SK-N-MC (cell line): ENCODE results near the gene DPF3.

Source experiments
- DNase-seq: peaks from one replicate; pipeline ENCODE4 v3.0.0-alpha.2; 2011; ENCODE audit warnings: low read depth, low spot score
- H3K27ac ChIP-seq: fragments of 200-600 bp; sonication (generic); 2 replicates; pipeline ENCODE4 v1.5.1; 2016; ENCODE audit warnings: mixed run types
- H3K36me3 ChIP-seq: fragments of 200-600 bp; sonication (generic); 2 replicates; pipeline ENCODE4 v1.6.1; 2017; ENCODE audit warnings: antibody characterized with exemption, low read length, mixed read lengths; ENCODE audit not compliant: insufficient read depth
- H3K4me3 ChIP-seq: fragments of 200-600 bp; sonication (generic); 2 replicates; pipeline ENCODE4 v1.5.1; 2016
- H3K9ac ChIP-seq: fragments of 200-600 bp; sonication (generic); 2 replicates; pipeline ENCODE4 v1.8.0; 2017; ENCODE audit warnings: mixed run types, mixed read lengths; ENCODE audit not compliant: insufficient read length
- H3K9me3 ChIP-seq: fragments of 200-600 bp; sonication (generic); 2 replicates; pipeline ENCODE4 v1.6.1; 2017; ENCODE audit warnings: low read depth, mild to moderate bottlenecking, antibody characterized with exemption, low read length, moderate library complexity, mixed read lengths
- EZH2 ChIP-seq: fragments of 200-600 bp; sonication (generic); IDR thresholded peaks from one replicate; pipeline ENCODE4 v1.6.1; 2017; ENCODE audit warnings: antibody characterized with exemption
- FOXP2 ChIP-seq: optimal IDR thresholded peaks from 2 replicates; pipeline ENCODE3; 2011; ENCODE audit warnings: mild to moderate bottlenecking, moderate library complexity; ENCODE audit not compliant: insufficient read depth; ENCODE audit errors: extremely low read length, control extremely low read depth
- POLR2AphosphoS5 ChIP-seq: IDR thresholded peaks from 2 replicates; pipeline ENCODE4 v1.6.1; 2012; ENCODE audit warnings: mild to moderate bottlenecking, low read depth, low read length, borderline replicate concordance

DPF3 gene

DNA sequence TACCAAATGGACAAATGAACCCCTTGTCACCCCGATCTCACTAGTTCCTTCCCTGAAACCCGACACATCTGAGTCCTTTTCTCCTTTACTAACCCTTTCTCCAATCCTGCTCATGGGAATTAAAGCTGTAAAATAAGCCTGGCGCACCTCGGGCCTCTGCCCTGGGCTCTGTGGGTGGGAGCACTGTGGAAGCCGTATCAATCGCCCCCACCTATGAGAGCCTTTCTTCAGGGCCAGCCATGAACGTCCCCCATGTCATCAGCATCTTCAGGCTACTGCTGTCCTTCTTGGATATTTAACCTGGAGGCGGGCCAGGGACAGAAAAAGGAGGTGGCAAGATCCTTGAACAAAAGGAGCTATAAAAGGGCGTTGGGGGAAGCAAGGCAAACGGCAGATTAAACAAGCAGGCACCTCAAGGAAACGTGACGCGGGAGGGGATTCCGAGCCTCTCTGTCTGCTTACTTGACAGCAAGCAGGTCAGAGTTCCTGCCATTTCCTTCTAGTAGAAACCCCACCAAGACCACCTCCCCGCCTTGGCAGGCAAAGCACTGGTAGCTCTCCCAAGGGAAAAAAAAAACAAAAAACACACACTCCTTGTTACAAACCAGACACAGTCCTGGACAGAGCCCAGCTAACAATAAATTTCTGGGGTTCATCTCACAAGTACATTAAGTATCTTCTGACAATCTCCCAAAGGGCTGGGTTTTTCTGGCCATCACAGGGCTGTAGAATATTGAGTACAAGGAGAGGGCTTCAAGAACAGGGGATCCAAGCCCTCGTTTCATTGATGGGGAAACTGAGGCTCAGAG lies 62.9 kb downstream of the DPF3 start:
- DNase-seq, result no peak
- H3K4me3 ChIP-seq, result no peak overlapping the region
- TF ChIP-seq FOXP2 (no peak), POLR2AphosphoS5 (no peak), EZH2 (no peak)
- H3K36me3 ChIP-seq, result no peaks in the 10 kb centered on the region
- no peak overlapping the region for H3K9ac ChIP-seq
- no peaks in the 10 kb centered on the region for H3K9me3 ChIP-seq
- H3K27ac ChIP-seq, result no peak overlapping the region

- H3K9ac ChIP-seq, result no peak overlapping the region
- H3K36me3 ChIP-seq, result no peaks in the 10 kb centered on the region
- no peak overlapping the region for H3K4me3 ChIP-seq
- no peak overlapping the region for H3K27ac ChIP-seq
- no peak for DNase-seq
- TF ChIP-seq FOXP2 (no peak), POLR2AphosphoS5 (no peak), EZH2 (no peak)
- H3K9me3 ChIP-seq, result no peaks in the 10 kb centered on the region
Measured at GRCh38 chr14:72830356-72830755, 63.5 kb downstream of the DPF3 start.

DNA sequence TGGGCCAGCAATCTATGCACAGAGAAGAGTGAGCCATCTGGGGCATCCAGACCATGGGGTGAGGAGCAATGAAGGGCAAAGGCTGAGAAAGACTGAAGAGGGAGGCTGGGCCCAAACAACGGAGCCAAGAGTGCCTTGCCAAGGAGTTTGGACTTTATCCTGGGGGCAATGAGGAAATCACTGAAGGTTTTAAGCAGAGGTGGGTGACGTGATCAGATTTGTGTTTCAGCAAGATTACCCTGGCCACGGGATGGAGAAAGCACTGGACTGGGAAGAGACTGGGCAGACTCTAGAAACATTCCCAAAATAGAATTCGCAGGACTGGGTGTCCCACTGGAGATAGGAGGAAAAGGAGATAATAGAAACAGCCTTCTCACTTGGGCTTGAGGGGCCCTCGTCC lies 65.3 kb downstream of the DPF3 start:
- Histone ChIP-seq H3K36me3 (no peaks in the 10 kb centered on the region), H3K9me3 (no peaks in the 10 kb centered on the region), H3K4me3 (no peak overlapping the region), H3K9ac (no peak overlapping the region), H3K27ac (no peak overlapping the region)
- DNase-seq, result no peak
- no peak for TF ChIP-seq POLR2AphosphoS5
- no peak for TF ChIP-seq EZH2
- TF ChIP-seq FOXP2, result no peak

GRCh38 chr14:72826039-72826438 lies 67.9 kb downstream of the DPF3 start:
- Histone ChIP-seq H3K4me3 (no peak overlapping the region), H3K9ac (no peak overlapping the region), H3K27ac (no peak overlapping the region), H3K9me3 (no peaks in the 10 kb centered on the region), H3K36me3 (no peaks in the 10 kb centered on the region)
- no peak for TF ChIP-seq POLR2AphosphoS5
- no peak for TF ChIP-seq FOXP2
- no peak for TF ChIP-seq EZH2
- DNase-seq, result no peak

DNA sequence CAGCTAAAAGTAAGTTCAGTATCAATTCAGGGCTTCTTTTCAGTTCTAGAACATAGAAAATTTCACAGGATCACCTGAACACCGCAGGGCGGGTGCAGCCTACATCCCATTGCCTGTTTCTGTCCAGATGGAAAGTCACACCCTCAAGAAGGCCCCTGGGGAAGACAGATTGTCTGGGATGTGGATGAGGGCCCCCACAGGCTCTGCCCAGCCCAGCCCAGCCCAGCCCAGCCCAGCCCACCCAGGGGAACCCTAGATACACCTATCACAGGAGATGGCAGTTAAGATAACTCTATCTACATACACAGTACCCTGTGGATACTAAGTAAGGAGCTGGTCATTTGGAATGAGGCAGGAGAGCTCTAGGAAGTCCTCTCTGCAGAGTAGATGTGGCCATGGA lies 68.4 kb downstream of the DPF3 start:
- Histone ChIP-seq H3K4me3 (no peak overlapping the region), H3K27ac (no peak overlapping the region), H3K9me3 (no peaks in the 10 kb centered on the region), H3K9ac (no peak overlapping the region), H3K36me3 (no peaks in the 10 kb centered on the region)
- DNase-seq, result no peak
- TF ChIP-seq POLR2AphosphoS5 (no peak), EZH2 (no peak), FOXP2 (no peak)

- Histone ChIP-seq H3K9ac (no peak overlapping the region), H3K4me3 (no peak overlapping the region), H3K27ac (no peak overlapping the region), H3K36me3 (no peaks in the 10 kb centered on the region), H3K9me3 (no peaks in the 10 kb centered on the region)
- no peak for DNase-seq
- no peak for TF ChIP-seq POLR2AphosphoS5
- no peak for TF ChIP-seq EZH2
- TF ChIP-seq FOXP2, result no peak
Measured at GRCh38 chr14:72824051-72824450, 69.8 kb downstream of the DPF3 start.

GRCh38 chr14:72822946-72823611 lies 70.8 kb downstream of the DPF3 start:
- no peak for DNase-seq
- Histone ChIP-seq H3K4me3 (no peak overlapping the region), H3K9me3 (no peaks in the 10 kb centered on the region), H3K9ac (no peak overlapping the region), H3K27ac (no peak overlapping the region), H3K36me3 (no peaks in the 10 kb centered on the region)
- TF ChIP-seq EZH2, result no peak
- TF ChIP-seq FOXP2, result no peak
- TF ChIP-seq POLR2AphosphoS5, result no peak

DNA sequence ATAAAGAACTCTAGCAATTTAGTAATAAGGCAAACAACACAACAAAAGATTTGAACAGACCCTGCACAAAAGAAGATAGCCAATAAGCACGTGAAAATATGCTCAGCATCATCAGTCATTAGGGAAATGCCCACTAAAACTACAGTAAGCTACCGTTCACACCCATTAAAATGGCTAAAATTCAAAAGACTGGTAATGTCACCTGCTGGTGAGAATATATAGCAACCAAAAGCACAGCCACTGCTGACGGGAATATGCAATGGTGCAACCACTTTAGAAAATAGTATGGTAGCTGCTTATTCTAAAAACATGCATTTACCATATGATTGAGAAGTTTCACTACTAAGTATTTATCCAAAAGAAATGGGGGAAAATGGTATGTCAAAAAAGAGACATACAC lies 74.9 kb downstream of the DPF3 start:
- TF ChIP-seq FOXP2 (no peak), POLR2AphosphoS5 (no peak), EZH2 (no peak)
- H3K4me3 ChIP-seq, result no peak overlapping the region
- no peak for DNase-seq
- no peak overlapping the region for H3K9ac ChIP-seq
- no peak overlapping the region for H3K27ac ChIP-seq
- H3K36me3 ChIP-seq, result no peaks in the 10 kb centered on the region
- H3K9me3 ChIP-seq, result no peaks in the 10 kb centered on the region
